GM12878 (cell line): ENCODE results near the gene PATL1. TPM values are rescaled to one million over a fixed set of nuclear protein-coding genes. Genes with fewer than 3 reads are reported as not detected.

Source experiments
- microRNA-seq: library from miRNA; unstranded; fragments of <30 nt; microRNA quantifications from one replicate; pipeline ENCODE4, GENCODE V29; 2018
- polyA plus RNA-seq, 11 experiments: library from polyadenylated mRNA; depleted of rRNA in 4 of 11; unstranded in 6 of 11; stranded (reverse) in 5 of 11; fragments of >200 nt; fragmentation: Nextera tagmentation in 4 of 11; fragmentation: Illumina TruSeq in 1 of 11; extraction: Ambion mirVana in 4 of 11; extraction: Trizol in 1 of 11; gene quantifications; 1 replicate in 1 of 11; 2 replicates in 10 of 11; pipeline versions ENCODE4 v1.2.1 to v1.2.3, GENCODE V29; 2011 to 2016; ENCODE audit warnings: inconsistent platforms in 2 of 11, missing spikeins in 2 of 11, low read depth in 1 of 11
- small RNA-seq: library from RNA; depleted of rRNA; stranded (forward); fragments of <200 nt; gene quantifications from one replicate; pipeline ENCODE3, GENCODE V24; 2014
- total RNA-seq, 4 experiments: library from RNA; depleted of rRNA in 3 of 4; stranded (reverse); fragments of >200 nt in 3 of 4; fragmentation: Illumina TruSeq in 1 of 4; extraction: Trizol in 1 of 4; gene quantifications; 2 replicates each; pipeline versions ENCODE4 v1.2.1 to v1.2.3, GENCODE V29; 2013 to 2021

The PATL1 gene
- total and polyA plus RNA-seq, 10 of the 15 experiments (the other 5 are each of a cell fraction or from before 2014, with no cell fraction given) = 5.3 to 62.0 (median 14.9) TPM

Small RNAs within 50 kb of the gene (microRNA-seq; reads per million reads assigned to microRNA genes)
- not detected for gene MIR3162

Small RNAs within 50 kb of the gene (small RNA-seq; reads per million reads assigned to genes)
- gene MIR3162 = not detected

Other genes with a start within 250 kb of the PATL1 start
Only the 7 nearest of the 13 such genes appear.
- not detected in 2 replicates for gene OR4D11, start 165.5 kb downstream of the PATL1 start, total RNA-seq (2014; rRNA removed)
- gene OR4D11, start 165.5 kb downstream of the PATL1 start, total RNA-seq (2014; rRNA removed; fragmentation: Illumina TruSeq; extraction: Trizol) = not detected in 2 replicates
- not detected in 2 replicates for gene OR4D11, start 165.5 kb downstream of the PATL1 start, total RNA-seq (2021)
- gene OR4D11, start 165.5 kb downstream of the PATL1 start, polyA plus RNA-seq (2011; rRNA removed) = not detected in 2 replicates
- not detected in 2 replicates for gene OR4D11, start 165.5 kb downstream of the PATL1 start, polyA plus RNA-seq (2014; fragmentation: Illumina TruSeq; extraction: Trizol)
- gene OR4D11, start 165.5 kb downstream of the PATL1 start, polyA plus RNA-seq (2014; fragmentation: Nextera tagmentation; extraction: Ambion mirVana) = not detected
- gene OR4D11, start 165.5 kb downstream of the PATL1 start, polyA plus RNA-seq (2014; rRNA removed) = not detected in 2 replicates
- not detected for gene OR4D11, start 165.5 kb downstream of the PATL1 start, polyA plus RNA-seq (2016; fragmentation: Nextera tagmentation; extraction: Ambion mirVana)
- not detected in 2 replicates for gene OR4D9, start 157.5 kb downstream of the PATL1 start, total RNA-seq (2014; rRNA removed)
- gene OR4D9, start 157.5 kb downstream of the PATL1 start, total RNA-seq (2014; rRNA removed; fragmentation: Illumina TruSeq; extraction: Trizol) = not detected in 2 replicates
- gene OR4D9, start 157.5 kb downstream of the PATL1 start, total RNA-seq (2021) = not detected in 2 replicates
- not detected in 2 replicates for gene OR4D9, start 157.5 kb downstream of the PATL1 start, polyA plus RNA-seq (2011; rRNA removed)
- gene OR4D9, start 157.5 kb downstream of the PATL1 start, polyA plus RNA-seq (2014; fragmentation: Illumina TruSeq; extraction: Trizol) = not detected in 2 replicates
- not detected for gene OR4D9, start 157.5 kb downstream of the PATL1 start, polyA plus RNA-seq (2014; fragmentation: Nextera tagmentation; extraction: Ambion mirVana)
- not detected in 2 replicates for gene OR4D9, start 157.5 kb downstream of the PATL1 start, polyA plus RNA-seq (2014; rRNA removed)
- gene OR4D9, start 157.5 kb downstream of the PATL1 start, polyA plus RNA-seq (2016; fragmentation: Nextera tagmentation; extraction: Ambion mirVana) = not detected
- gene OSBP, start 53.3 kb downstream of the PATL1 start, total RNA-seq (2014; rRNA removed) = 22.5 and 23.5 TPM in 2 replicates
- gene OSBP, start 53.3 kb downstream of the PATL1 start, total RNA-seq (2014; rRNA removed; fragmentation: Illumina TruSeq; extraction: Trizol) = 24.6 and 26.8 TPM in 2 replicates
- gene OSBP, start 53.3 kb downstream of the PATL1 start, total RNA-seq (2021) = 34.9 and 36.0 TPM in 2 replicates
- gene OSBP, start 53.3 kb downstream of the PATL1 start, polyA plus RNA-seq (2011; rRNA removed) = 27.7 and 28.8 TPM in 2 replicates
- gene OSBP, start 53.3 kb downstream of the PATL1 start, polyA plus RNA-seq (2014; fragmentation: Illumina TruSeq; extraction: Trizol) = 41.2 and 49.2 TPM in 2 replicates
- 10 to 100 TPM in 1 of 2 experiments, 1 to 10 TPM in 1; 9.8 to 10.7 TPM for gene OSBP, start 53.3 kb downstream of the PATL1 start, polyA plus RNA-seq (2014; fragmentation: Nextera tagmentation; extraction: Ambion mirVana)
- 19.3 and 20.9 TPM in 2 replicates for gene OSBP, start 53.3 kb downstream of the PATL1 start, polyA plus RNA-seq (2014; rRNA removed)
- 10 to 100 TPM in 1 of 2 experiments, 1 to 10 TPM in 1; 5.9 to 11.8 TPM for gene OSBP, start 53.3 kb downstream of the PATL1 start, polyA plus RNA-seq (2016; fragmentation: Nextera tagmentation; extraction: Ambion mirVana)
- not detected in 2 replicates for gene OR10V1, start 44.8 kb upstream of the PATL1 start, total RNA-seq (2014; rRNA removed)
- not detected in 2 replicates for gene OR10V1, start 44.8 kb upstream of the PATL1 start, total RNA-seq (2014; rRNA removed; fragmentation: Illumina TruSeq; extraction: Trizol)
- not detected in 2 replicates for gene OR10V1, start 44.8 kb upstream of the PATL1 start, total RNA-seq (2021)
- gene OR10V1, start 44.8 kb upstream of the PATL1 start, polyA plus RNA-seq (2011; rRNA removed) = not detected in 2 replicates
- gene OR10V1, start 44.8 kb upstream of the PATL1 start, polyA plus RNA-seq (2014; fragmentation: Illumina TruSeq; extraction: Trizol) = not detected in 2 replicates
- gene OR10V1, start 44.8 kb upstream of the PATL1 start, polyA plus RNA-seq (2014; fragmentation: Nextera tagmentation; extraction: Ambion mirVana) = not detected
- not detected in 2 replicates for gene OR10V1, start 44.8 kb upstream of the PATL1 start, polyA plus RNA-seq (2014; rRNA removed)
- gene OR10V1, start 44.8 kb upstream of the PATL1 start, polyA plus RNA-seq (2016; fragmentation: Nextera tagmentation; extraction: Ambion mirVana) = not detected
- 0.90 and 1.0 TPM in 2 replicates for gene STX3, start 86.3 kb upstream of the PATL1 start, total RNA-seq (2014; rRNA removed)
- gene STX3, start 86.3 kb upstream of the PATL1 start, total RNA-seq (2014; rRNA removed; fragmentation: Illumina TruSeq; extraction: Trizol) = 1.3 and 1.7 TPM in 2 replicates
- 0.77 and 1.5 TPM in 2 replicates for gene STX3, start 86.3 kb upstream of the PATL1 start, total RNA-seq (2021)
- 2.5 and 3.3 TPM in 2 replicates for gene STX3, start 86.3 kb upstream of the PATL1 start, polyA plus RNA-seq (2011; rRNA removed)
- gene STX3, start 86.3 kb upstream of the PATL1 start, polyA plus RNA-seq (2014; fragmentation: Illumina TruSeq; extraction: Trizol) = 1.3 and 1.4 TPM in 2 replicates
- gene STX3, start 86.3 kb upstream of the PATL1 start, polyA plus RNA-seq (2014; fragmentation: Nextera tagmentation; extraction: Ambion mirVana) = under 1 TPM; 0.11 to 0.35 TPM
- 0.93 and 1.8 TPM in 2 replicates for gene STX3, start 86.3 kb upstream of the PATL1 start, polyA plus RNA-seq (2014; rRNA removed)
- under 1 TPM; 0.83 to 0.87 TPM for gene STX3, start 86.3 kb upstream of the PATL1 start, polyA plus RNA-seq (2016; fragmentation: Nextera tagmentation; extraction: Ambion mirVana)
- 111 and 117 TPM in 2 replicates for gene MRPL16, start 141.7 kb upstream of the PATL1 start, total RNA-seq (2014; rRNA removed)
- gene MRPL16, start 141.7 kb upstream of the PATL1 start, total RNA-seq (2014; rRNA removed; fragmentation: Illumina TruSeq; extraction: Trizol) = 80.9 and 88.9 TPM in 2 replicates
- gene MRPL16, start 141.7 kb upstream of the PATL1 start, total RNA-seq (2021) = 91.0 and 96.6 TPM in 2 replicates
- 93.3 and 100 TPM in 2 replicates for gene MRPL16, start 141.7 kb upstream of the PATL1 start, polyA plus RNA-seq (2011; rRNA removed)
- 111 and 115 TPM in 2 replicates for gene MRPL16, start 141.7 kb upstream of the PATL1 start, polyA plus RNA-seq (2014; fragmentation: Illumina TruSeq; extraction: Trizol)
- 10 to 100 TPM; 38.2 to 75.0 TPM for gene MRPL16, start 141.7 kb upstream of the PATL1 start, polyA plus RNA-seq (2014; fragmentation: Nextera tagmentation; extraction: Ambion mirVana)
- 120 and 125 TPM in 2 replicates for gene MRPL16, start 141.7 kb upstream of the PATL1 start, polyA plus RNA-seq (2014; rRNA removed)
- gene MRPL16, start 141.7 kb upstream of the PATL1 start, polyA plus RNA-seq (2016; fragmentation: Nextera tagmentation; extraction: Ambion mirVana) = 100 to 1,000 TPM; 167 TPM
- gene CBLIF, start 176.5 kb upstream of the PATL1 start, total RNA-seq (2014; rRNA removed) = not detected in 2 replicates
- gene CBLIF, start 176.5 kb upstream of the PATL1 start, total RNA-seq (2014; rRNA removed; fragmentation: Illumina TruSeq; extraction: Trizol) = not detected in 2 replicates
- gene CBLIF, start 176.5 kb upstream of the PATL1 start, total RNA-seq (2021) = not detected in 2 replicates
- gene CBLIF, start 176.5 kb upstream of the PATL1 start, polyA plus RNA-seq (2011; rRNA removed) = not detected in 2 replicates
- gene CBLIF, start 176.5 kb upstream of the PATL1 start, polyA plus RNA-seq (2014; fragmentation: Illumina TruSeq; extraction: Trizol) = not detected in 2 replicates
- not detected for gene CBLIF, start 176.5 kb upstream of the PATL1 start, polyA plus RNA-seq (2014; fragmentation: Nextera tagmentation; extraction: Ambion mirVana)
- gene CBLIF, start 176.5 kb upstream of the PATL1 start, polyA plus RNA-seq (2014; rRNA removed) = not detected in 2 replicates
- not detected for gene CBLIF, start 176.5 kb upstream of the PATL1 start, polyA plus RNA-seq (2016; fragmentation: Nextera tagmentation; extraction: Ambion mirVana)